Right atrium auricular region (tissue), 2 donors: Measurements from ENCODE around the gene TEAD3. TPM values are rescaled to one million over a fixed set of nuclear protein-coding genes. Genes with fewer than 3 reads are reported as not detected.

Experiments
- DNase-seq: peaks from one replicate; pipeline ENCODE4 v3.0.0-alpha.2; 2019; ENCODE audit warnings: low spot score
- H3K27ac ChIP-seq, 2 donors: fragments of 200-600 bp; sonication (generic); 1 replicate in 1 of 2; 2 replicates in 1 of 2; pipeline ENCODE4 v1.5.1; 2016 to 2019
- H3K27me3 ChIP-seq, 2 donors: fragments of 200-600 bp; sonication (generic); one replicate each; pipeline versions ENCODE4 v1.5.1 to v1.6.0; 2017 to 2019
- H3K36me3 ChIP-seq: fragments of 200-600 bp; sonication (generic); one replicate; pipeline ENCODE4 v1.5.1; 2016
- H3K4me1 ChIP-seq, 2 donors: fragments of 200-600 bp; sonication (generic); one replicate each; pipeline versions ENCODE4 v1.5.1 to v1.6.0; 2017 to 2019
- H3K4me3 ChIP-seq, 2 donors: fragments of 200-600 bp; sonication (generic); 1 replicate in 1 of 2; 2 replicates in 1 of 2; pipeline ENCODE4 v1.5.1; 2017 to 2019; ENCODE audit warnings: mild to moderate bottlenecking in 1 of 2, moderate library complexity in 1 of 2
- H3K9me3 ChIP-seq, 2 donors: fragments of 200-600 bp; sonication (generic); one replicate each; pipeline ENCODE4 v1.5.1; 2019
- total RNA-seq, 2 donors: library from RNA; depleted of rRNA; stranded (reverse); fragments of >200 nt; gene quantifications; one replicate each; pipeline ENCODE4 v1.1.0, GENCODE V29; 2016
- TF ChIP-seq, protein P1 (sequence below), 2 donors: fragments of 200-600 bp; sonication (generic); IDR thresholded peaks; one replicate each; pipeline ENCODE4 v1.5.1; 2019; ENCODE audit warnings: antibody characterized with exemption in 2 of 2

The TEAD3 gene
- total RNA-seq, 2 donors from 2014 or later, result 19.3 to 37.1 TPM

DNA sequence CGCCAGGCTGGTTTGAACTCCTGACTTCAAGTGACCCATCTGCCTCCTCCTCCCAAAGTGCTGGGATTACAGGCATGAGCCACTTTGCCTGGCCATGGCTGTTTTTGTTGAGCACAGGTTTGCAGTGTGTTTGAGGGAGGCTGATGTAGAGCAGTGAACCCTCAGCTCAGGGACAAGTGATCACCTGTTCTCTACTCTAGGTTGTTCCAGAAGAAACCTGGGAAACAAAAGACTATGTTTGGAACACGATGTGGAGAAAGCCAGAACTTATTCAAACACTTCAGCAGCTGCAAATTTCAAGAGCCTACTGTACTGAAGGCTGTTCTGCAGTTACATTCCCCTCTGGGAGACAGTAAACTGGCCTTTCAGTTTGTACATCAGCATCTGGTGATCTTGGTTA, 11.1 kb upstream of the TEAD3 start:
- Histone ChIP-seq H3K27me3 (no peaks in the 10 kb centered on the region), H3K4me3 (no peak overlapping the region), H3K27ac (no peak overlapping the region), H3K36me3 (no peaks in the 10 kb centered on the region), H3K4me1 (peaks cover 0 to 12% of the 10 kb centered on the region in 2 donors), H3K9me3 (no peaks in the 10 kb centered on the region)
- DNase-seq, result no peak
- TF ChIP-seq, protein P1, sequence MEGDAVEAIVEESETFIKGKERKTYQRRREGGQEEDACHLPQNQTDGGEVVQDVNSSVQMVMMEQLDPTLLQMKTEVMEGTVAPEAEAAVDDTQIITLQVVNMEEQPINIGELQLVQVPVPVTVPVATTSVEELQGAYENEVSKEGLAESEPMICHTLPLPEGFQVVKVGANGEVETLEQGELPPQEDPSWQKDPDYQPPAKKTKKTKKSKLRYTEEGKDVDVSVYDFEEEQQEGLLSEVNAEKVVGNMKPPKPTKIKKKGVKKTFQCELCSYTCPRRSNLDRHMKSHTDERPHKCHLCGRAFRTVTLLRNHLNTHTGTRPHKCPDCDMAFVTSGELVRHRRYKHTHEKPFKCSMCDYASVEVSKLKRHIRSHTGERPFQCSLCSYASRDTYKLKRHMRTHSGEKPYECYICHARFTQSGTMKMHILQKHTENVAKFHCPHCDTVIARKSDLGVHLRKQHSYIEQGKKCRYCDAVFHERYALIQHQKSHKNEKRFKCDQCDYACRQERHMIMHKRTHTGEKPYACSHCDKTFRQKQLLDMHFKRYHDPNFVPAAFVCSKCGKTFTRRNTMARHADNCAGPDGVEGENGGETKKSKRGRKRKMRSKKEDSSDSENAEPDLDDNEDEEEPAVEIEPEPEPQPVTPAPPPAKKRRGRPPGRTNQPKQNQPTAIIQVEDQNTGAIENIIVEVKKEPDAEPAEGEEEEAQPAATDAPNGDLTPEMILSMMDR (IDR thresholded peaks at IDR 0.05), result no peak

DNA sequence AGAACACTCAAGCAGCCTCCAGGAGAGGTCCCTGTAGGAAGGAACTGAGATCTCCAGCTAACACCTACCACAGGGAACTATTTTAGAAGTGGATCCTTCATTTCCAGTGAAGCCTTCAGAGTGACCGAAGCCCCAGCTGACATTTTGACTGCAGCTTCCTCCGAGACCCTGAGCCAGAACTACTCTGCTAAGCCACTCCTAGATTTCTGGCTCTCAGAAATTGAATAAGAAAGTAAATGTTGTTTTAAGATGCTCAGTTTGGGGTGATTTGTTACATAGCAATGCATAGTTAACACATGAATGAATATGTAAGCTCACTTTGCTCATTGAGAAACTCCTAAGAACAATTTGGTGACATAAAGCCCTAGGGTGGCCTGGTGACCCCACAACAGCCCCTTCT, 10.3 kb upstream of the TEAD3 start:
- TF ChIP-seq, protein P1 (IDR thresholded peaks at IDR 0.05), result no peak
- H3K4me1 ChIP-seq, result peaks cover 0 to 11% of the 10 kb centered on the region in 2 donors
- no peak overlapping the region for H3K4me3 ChIP-seq
- no peak for DNase-seq
- no peaks in the 10 kb centered on the region for H3K27me3 ChIP-seq
- no peaks in the 10 kb centered on the region for H3K9me3 ChIP-seq
- no peaks in the 10 kb centered on the region for H3K36me3 ChIP-seq
- H3K27ac ChIP-seq, result no peak overlapping the region

DNA sequence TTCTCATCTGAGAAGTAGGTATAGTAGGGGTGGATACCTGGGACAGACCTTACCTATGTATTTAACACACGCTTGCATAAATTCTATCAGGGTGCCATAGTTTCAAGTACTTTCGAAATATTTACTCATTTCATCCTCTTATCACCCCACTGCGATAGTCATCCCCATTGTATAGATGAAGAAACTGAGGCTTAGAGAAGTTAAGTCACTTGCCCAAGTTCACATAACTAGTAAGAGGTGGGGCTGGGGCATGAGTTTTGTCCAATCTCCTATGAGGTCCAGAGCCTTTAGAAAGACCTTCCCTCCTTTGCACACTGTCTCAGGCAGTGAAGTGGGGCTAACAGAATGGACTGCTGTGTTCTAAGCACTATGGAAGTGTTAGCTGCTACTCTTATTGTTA, 9.7 kb upstream of the TEAD3 start:
- Histone ChIP-seq H3K4me3 (no peak overlapping the region), H3K27me3 (no peaks in the 10 kb centered on the region), H3K36me3 (no peaks in the 10 kb centered on the region), H3K4me1 (peaks cover 0 to 4% of the 10 kb centered on the region in 2 donors), H3K9me3 (no peaks in the 10 kb centered on the region), H3K27ac (no peak overlapping the region)
- TF ChIP-seq, protein P1 (IDR thresholded peaks at IDR 0.05), result no peak
- no peak for DNase-seq

DNA sequence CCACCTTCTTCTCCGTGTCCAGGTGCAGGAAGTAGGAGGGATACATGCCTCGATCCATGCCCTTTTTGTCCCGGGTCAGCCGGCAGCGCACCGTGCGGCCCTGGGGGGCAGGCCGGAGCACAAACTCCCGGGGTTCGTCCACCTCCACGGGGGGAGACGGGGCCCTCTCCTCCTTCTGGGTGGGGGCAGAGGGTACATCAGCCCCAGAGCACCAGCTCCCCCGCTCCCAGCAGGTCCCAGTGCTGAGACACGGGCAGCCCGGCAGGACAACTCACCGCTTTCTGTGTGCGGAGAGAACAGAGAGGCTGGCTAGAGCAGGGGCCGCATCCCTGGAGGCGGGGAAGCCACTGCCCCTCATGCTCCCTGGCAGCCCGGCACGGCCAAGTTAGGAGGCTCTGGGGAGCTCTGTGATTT, 9.1 kb upstream of the TEAD3 start:
- TF ChIP-seq, protein P1 (IDR thresholded peaks at IDR 0.05), result no peak
- Histone ChIP-seq H3K36me3 (no peaks in the 10 kb centered on the region), H3K27me3 (no peaks in the 10 kb centered on the region), H3K4me3 (no peak overlapping the region), H3K27ac (no peak overlapping the region), H3K4me1 (no peaks in the 10 kb centered on the region), H3K9me3 (no peaks in the 10 kb centered on the region)
- DNase-seq, result no peak

DNA sequence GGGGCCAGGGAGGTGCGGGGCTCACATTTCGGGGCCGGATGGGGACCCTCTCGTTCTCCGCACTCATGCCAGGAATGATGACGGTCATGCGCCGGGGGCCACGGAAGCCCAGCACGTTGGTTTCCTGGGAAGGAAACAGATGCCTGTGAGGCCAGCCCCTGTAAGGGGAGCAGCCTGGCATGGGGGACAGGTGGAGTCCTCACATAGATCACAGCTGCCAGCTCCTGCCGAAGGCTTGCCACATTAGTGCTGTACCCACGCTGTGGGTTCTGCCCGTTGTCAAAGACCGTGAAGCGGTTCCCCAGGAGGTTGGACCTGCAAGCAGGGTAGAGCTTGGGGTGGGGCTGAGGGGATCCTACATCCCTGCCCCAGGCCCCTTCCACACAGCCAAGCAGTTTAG, 6.7 kb upstream of the TEAD3 start:
- Histone ChIP-seq H3K4me3 (no peak overlapping the region), H3K9me3 (no peaks in the 10 kb centered on the region), H3K27me3 (no peaks in the 10 kb centered on the region), H3K4me1 (peaks cover 0 to 7% of the 10 kb centered on the region in 2 donors), H3K36me3 (no peaks in the 10 kb centered on the region), H3K27ac (no peak overlapping the region)
- TF ChIP-seq, protein P1 (IDR thresholded peaks at IDR 0.05), result no peak
- no peak for DNase-seq

DNA sequence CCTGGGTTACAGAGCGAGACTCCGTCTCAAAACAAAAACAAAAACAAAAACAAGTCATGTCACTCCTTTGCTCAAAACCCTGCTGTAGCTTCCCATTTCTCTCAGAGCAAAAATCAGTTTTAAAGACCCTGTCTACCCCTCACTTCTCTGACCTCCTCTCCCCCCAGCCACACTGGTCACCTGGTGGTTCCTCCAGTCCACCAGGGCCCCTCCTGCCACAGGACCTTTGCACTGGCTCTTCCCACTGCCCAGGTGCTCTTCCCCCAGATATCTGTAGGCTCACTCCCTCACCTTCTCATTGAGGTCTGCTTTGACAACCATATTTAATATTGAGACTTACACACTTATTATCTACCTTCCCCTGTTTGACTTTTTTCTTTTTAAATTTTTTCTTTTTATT, 4.9 kb upstream of the TEAD3 start:
- no peak overlapping the region for H3K27ac ChIP-seq
- no peak for DNase-seq
- no peaks in the 10 kb centered on the region for H3K9me3 ChIP-seq
- no peak overlapping the region for H3K4me3 ChIP-seq
- H3K36me3 ChIP-seq, result no peaks in the 10 kb centered on the region
- peaks cover 0 to 19% of the 10 kb centered on the region in 2 donors for H3K4me1 ChIP-seq
- TF ChIP-seq, protein P1 (IDR thresholded peaks at IDR 0.05), result no peak
- H3K27me3 ChIP-seq, result no peaks in the 10 kb centered on the region
